SK-N-SH treated with all-trans-retinoic acid at 6 μM for 48 hours (cell line): ENCODE results near the gene CPAMD8.

Experiments used
- ARNTL ChIP-seq: fragments of 450-650 bp; formaldehyde crosslinking; IDR thresholded peaks from 2 replicates; pipeline ENCODE4 v1.5.0; 2020; ENCODE audit warnings: low read depth, mild to moderate bottlenecking, moderate library complexity, borderline replicate concordance
- ESRRG ChIP-seq: fragments of 250-450 bp; sonication (Bioruptor Pico); IDR thresholded peaks from 2 replicates; pipeline ENCODE4 v1.6.1; 2021; ENCODE audit warnings: mild to moderate bottlenecking
- GLIS3 ChIP-seq: fragments of 250-450 bp; sonication (Bioruptor Pico); IDR thresholded peaks from 2 replicates; pipeline ENCODE4 v1.5.0; 2020; ENCODE audit warnings: mild to moderate bottlenecking, moderate library complexity
- ISL1 ChIP-seq: fragments of 250-450 bp; sonication (Bioruptor Pico); IDR thresholded peaks from 2 replicates; pipeline ENCODE4 v2.1.2; 2022; ENCODE audit warnings: mild to moderate bottlenecking, moderate library complexity
- RARB ChIP-seq: fragments of 250-450 bp; sonication (Bioruptor Pico); IDR thresholded peaks from 2 replicates; pipeline ENCODE4 v1.8.0; 2021; ENCODE audit warnings: mild to moderate bottlenecking, moderate library complexity
- SNAI2 ChIP-seq: fragments of 250-450 bp; sonication (Bioruptor Pico); IDR thresholded peaks from 2 replicates; pipeline ENCODE4 v1.5.0; 2020; ENCODE audit warnings: mild to moderate bottlenecking, moderate library complexity
- TOX ChIP-seq: fragments of 250-450 bp; sonication (Bioruptor Pico); IDR thresholded peaks from 2 replicates; pipeline ENCODE4 v1.8.0; 2021; ENCODE audit warnings: mild to moderate bottlenecking, moderate library complexity, borderline replicate concordance
- ZC3H10 ChIP-seq: fragments of 250-450 bp; sonication (Bioruptor Pico); IDR thresholded peaks from 2 replicates; pipeline ENCODE4 v1.5.1; 2021; ENCODE audit warnings: mild to moderate bottlenecking, moderate library complexity
- ZFP30 ChIP-seq: fragments of 450-650 bp; formaldehyde crosslinking; IDR thresholded peaks from 2 replicates; pipeline ENCODE4 v1.5.0; 2022; ENCODE audit warnings: mild to moderate bottlenecking, moderate library complexity
- ZNF565 ChIP-seq: fragments of 450-650 bp; formaldehyde crosslinking; conservative IDR thresholded peaks from 2 replicates; pipeline ENCODE4 v1.5.0; 2020; ENCODE audit warnings: low read depth, mild to moderate bottlenecking, moderate library complexity
- ZNF70 ChIP-seq: fragments of 450-650 bp; formaldehyde crosslinking; IDR thresholded peaks from 2 replicates; pipeline ENCODE4 v1.5.0; 2020; ENCODE audit warnings: mild to moderate bottlenecking, moderate library complexity
- TF ChIP-seq, protein P1 (sequence below): fragments of 250-450 bp; sonication (Bioruptor Pico); IDR thresholded peaks from 2 replicates; pipeline ENCODE4 v1.5.0; 2020; ENCODE audit warnings: mild to moderate bottlenecking, moderate library complexity
- TF ChIP-seq, protein P2 (sequence below): fragments of 250-450 bp; sonication (Bioruptor Pico); IDR thresholded peaks from 2 replicates; pipeline ENCODE4 v1.8.0; 2020; ENCODE audit warnings: mild to moderate bottlenecking, moderate library complexity, borderline replicate concordance

DNA sequence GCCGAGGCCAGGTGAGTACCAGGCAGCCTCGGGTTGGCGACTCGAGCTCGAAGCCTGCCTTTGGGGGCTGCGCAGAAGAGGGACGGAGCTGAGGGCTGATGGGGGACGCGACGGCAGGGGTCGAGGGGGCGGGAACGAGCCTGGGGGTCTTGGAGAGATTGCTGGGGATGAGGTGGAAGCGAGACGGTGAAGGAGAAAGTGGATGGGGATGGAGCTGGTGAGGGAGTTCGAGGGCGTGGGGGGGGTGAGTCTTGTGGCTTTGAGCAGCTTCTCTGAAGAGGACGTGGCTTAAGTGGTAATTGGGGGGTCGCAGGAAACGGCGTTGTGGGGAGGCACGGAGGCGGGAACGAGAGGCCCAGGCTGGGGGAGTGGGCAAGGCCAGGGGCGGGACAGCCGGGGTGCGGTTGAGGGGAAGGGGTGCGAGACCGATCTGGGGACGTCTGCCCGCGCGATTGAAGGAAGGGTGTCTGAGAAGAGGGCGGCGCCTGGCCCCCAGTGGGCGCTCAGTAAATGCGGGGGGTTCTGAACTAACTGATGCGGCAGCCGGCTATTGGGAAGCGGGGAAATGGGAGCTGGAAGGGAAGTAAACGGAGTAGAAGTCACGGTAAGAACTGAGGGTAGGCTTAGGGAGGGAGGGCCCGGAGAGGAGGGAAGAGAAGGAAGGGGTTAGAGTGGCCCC, 49.4 kb upstream of the CPAMD8 start:
- TF ChIP-seq ZNF565 (CRISPR knock-in tag) = no peak
- TF ChIP-seq ZNF70 (CRISPR knock-in tag) = no peak
- TF ChIP-seq RARB (CRISPR knock-in tag) = no peak
- TF ChIP-seq ARNTL (CRISPR knock-in tag) = no peak
- no peak for TF ChIP-seq TOX (CRISPR knock-in tag)
- no peak for TF ChIP-seq GLIS3 (CRISPR knock-in tag)
- TF ChIP-seq ZFP30 (CRISPR knock-in tag) = no peak
- no peak for TF ChIP-seq SNAI2 (CRISPR knock-in tag)
- TF ChIP-seq ESRRG (CRISPR knock-in tag) = no peak
- no peak for TF ChIP-seq ISL1 (CRISPR knock-in tag)
- TF ChIP-seq, protein P1, sequence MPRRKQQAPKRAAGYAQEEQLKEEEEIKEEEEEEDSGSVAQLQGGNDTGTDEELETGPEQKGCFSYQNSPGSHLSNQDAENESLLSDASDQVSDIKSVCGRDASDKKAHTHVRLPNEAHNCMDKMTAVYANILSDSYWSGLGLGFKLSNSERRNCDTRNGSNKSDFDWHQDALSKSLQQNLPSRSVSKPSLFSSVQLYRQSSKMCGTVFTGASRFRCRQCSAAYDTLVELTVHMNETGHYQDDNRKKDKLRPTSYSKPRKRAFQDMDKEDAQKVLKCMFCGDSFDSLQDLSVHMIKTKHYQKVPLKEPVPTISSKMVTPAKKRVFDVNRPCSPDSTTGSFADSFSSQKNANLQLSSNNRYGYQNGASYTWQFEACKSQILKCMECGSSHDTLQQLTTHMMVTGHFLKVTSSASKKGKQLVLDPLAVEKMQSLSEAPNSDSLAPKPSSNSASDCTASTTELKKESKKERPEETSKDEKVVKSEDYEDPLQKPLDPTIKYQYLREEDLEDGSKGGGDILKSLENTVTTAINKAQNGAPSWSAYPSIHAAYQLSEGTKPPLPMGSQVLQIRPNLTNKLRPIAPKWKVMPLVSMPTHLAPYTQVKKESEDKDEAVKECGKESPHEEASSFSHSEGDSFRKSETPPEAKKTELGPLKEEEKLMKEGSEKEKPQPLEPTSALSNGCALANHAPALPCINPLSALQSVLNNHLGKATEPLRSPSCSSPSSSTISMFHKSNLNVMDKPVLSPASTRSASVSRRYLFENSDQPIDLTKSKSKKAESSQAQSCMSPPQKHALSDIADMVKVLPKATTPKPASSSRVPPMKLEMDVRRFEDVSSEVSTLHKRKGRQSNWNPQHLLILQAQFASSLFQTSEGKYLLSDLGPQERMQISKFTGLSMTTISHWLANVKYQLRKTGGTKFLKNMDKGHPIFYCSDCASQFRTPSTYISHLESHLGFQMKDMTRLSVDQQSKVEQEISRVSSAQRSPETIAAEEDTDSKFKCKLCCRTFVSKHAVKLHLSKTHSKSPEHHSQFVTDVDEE = no peak
- TF ChIP-seq, protein P2, sequence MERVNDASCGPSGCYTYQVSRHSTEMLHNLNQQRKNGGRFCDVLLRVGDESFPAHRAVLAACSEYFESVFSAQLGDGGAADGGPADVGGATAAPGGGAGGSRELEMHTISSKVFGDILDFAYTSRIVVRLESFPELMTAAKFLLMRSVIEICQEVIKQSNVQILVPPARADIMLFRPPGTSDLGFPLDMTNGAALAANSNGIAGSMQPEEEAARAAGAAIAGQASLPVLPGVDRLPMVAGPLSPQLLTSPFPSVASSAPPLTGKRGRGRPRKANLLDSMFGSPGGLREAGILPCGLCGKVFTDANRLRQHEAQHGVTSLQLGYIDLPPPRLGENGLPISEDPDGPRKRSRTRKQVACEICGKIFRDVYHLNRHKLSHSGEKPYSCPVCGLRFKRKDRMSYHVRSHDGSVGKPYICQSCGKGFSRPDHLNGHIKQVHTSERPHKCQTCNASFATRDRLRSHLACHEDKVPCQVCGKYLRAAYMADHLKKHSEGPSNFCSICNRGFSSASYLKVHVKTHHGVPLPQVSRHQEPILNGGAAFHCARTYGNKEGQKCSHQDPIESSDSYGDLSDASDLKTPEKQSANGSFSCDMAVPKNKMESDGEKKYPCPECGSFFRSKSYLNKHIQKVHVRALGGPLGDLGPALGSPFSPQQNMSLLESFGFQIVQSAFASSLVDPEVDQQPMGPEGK (CRISPR knock-in tag) = peak; percentile 51; the same call in 1 of the 2 replicates
- TF ChIP-seq ZC3H10 = no peak
